Stimulated activated CD4-positive, alpha-beta T cell treated with anti-CD3 and anti-CD28 coated beads, Interleukin-15, amount 100 ng/mL, for 48 hours (primary cell): ENCODE measurements around the gene PRKCZ.

Source experiments
- DNase-seq, 2 donors: peaks; one replicate each; pipeline ENCODE4 v3.0.0-alpha.2; 2020; ENCODE audit warnings: low read depth in 2 of 2

Gene PRKCZ

GRCh38 chr1:2194898-2195673 lies 144.9 kb downstream of the PRKCZ start:
- DNase-seq = peak; percentile 82 to 86

- DNase-seq = no peak
Observed at GRCh38 chr1:2195785-2196184, 145.6 kb downstream of the PRKCZ start.

- no peak for DNase-seq
Observed at GRCh38 chr1:2196901-2197638, 146.9 kb downstream of the PRKCZ start.

- DNase-seq = no peak
Observed at GRCh38 chr1:2197707-2198165, 147.5 kb downstream of the PRKCZ start.

GRCh38 chr1:2198571-2198970 lies 148.4 kb downstream of the PRKCZ start:
- no peak for DNase-seq

GRCh38 chr1:2199042-2199810 lies 149.0 kb downstream of the PRKCZ start:
- peak; percentile 77 to 81 for DNase-seq

GRCh38 chr1:2200308-2200943 lies 150.2 kb downstream of the PRKCZ start:
- DNase-seq = no peak

- no peak for DNase-seq
Observed at GRCh38 chr1:2201062-2201461, 150.9 kb downstream of the PRKCZ start.

GRCh38 chr1:2202008-2202575 lies 151.9 kb downstream of the PRKCZ start:
- DNase-seq = no peak

- DNase-seq = no peak
Observed at GRCh38 chr1:2202843-2203601, 152.8 kb downstream of the PRKCZ start.

- no peak for DNase-seq
Observed at GRCh38 chr1:2203671-2204414, 153.6 kb downstream of the PRKCZ start.

- no peak for DNase-seq
Observed at GRCh38 chr1:2204415-2205190, 154.4 kb downstream of the PRKCZ start.

GRCh38 chr1:2205191-2205952 lies 155.2 kb downstream of the PRKCZ start:
- DNase-seq = peak; percentile 87 to 90

- DNase-seq = no peak
Observed at GRCh38 chr1:2206813-2207487, 156.7 kb downstream of the PRKCZ start.

- DNase-seq = no peak
Observed at GRCh38 chr1:2208309-2209239, 158.4 kb downstream of the PRKCZ start.

GRCh38 chr1:2209400-2210083 lies 159.3 kb downstream of the PRKCZ start:
- DNase-seq = no peak
